HEK293 (cell line): ENCODE data around the gene CDH11.

ENCODE experiments used
- CTCF ChIA-PET: fragments of 350-600 bp; formaldehyde crosslinking; extraction: SDS; loops from one replicate; lab custom pipeline; 2021; ENCODE audit warnings: antibody characterized with exemption; lab: Yijun Ruan, JAX
- POLR2A ChIA-PET: fragments of 300-600 bp; formaldehyde crosslinking; extraction: SDS; loops from one replicate; lab custom pipeline; 2020; ENCODE audit warnings: antibody characterized with exemption, inconsistent platforms; lab: Yijun Ruan, JAX
- H3K27ac ChIP-seq: fragments of 200-500 bp; sonication (Bioruptor generic); 2 replicates; pipeline ENCODE4 v1.5.1; 2014; ENCODE audit warnings: low read depth, low read length, control low read depth, inconsistent platforms; ENCODE audit errors: extremely low read depth
- H3K36me3 ChIP-seq, 2 experiments: fragments of 200-500 bp in 1 of 2; sonication (Bioruptor generic) in 1 of 2; 1 replicate in 1 of 2; 2 replicates in 1 of 2; pipeline ENCODE4 v1.5.1; 2014 to 2017; ENCODE audit warnings: inconsistent platforms in 2 of 2, low read length in 2 of 2; ENCODE audit not compliant: control insufficient read depth in 2 of 2, insufficient read depth in 1 of 2
- H3K4me1 ChIP-seq: fragments of 200-500 bp; sonication (Bioruptor generic); 2 replicates; pipeline ENCODE4 v1.5.1; 2014; ENCODE audit warnings: mild to moderate bottlenecking, low read length, inconsistent platforms; ENCODE audit not compliant: control insufficient read depth, insufficient read depth
- H3K4me3 ChIP-seq: 2 replicates; pipeline ENCODE4 v1.5.1; 2011; ENCODE audit warnings: low read depth, mild to moderate bottlenecking, control low read depth, low read length, moderate library complexity
- H3K9me3 ChIP-seq: fragments of 200-500 bp; sonication (Bioruptor generic); 2 replicates; pipeline ENCODE4 v1.5.1; 2014; ENCODE audit warnings: low read depth, low read length, inconsistent platforms; ENCODE audit not compliant: control insufficient read depth, insufficient read depth
- HOXA7 ChIP-seq: sonication (generic); formaldehyde crosslinking; IDR thresholded peaks from 2 replicates; pipeline ENCODE4 v1.8.1; 2022; ENCODE audit warnings: missing genetic modification reagents, borderline replicate concordance
- HOXC10 ChIP-seq: sonication (generic); formaldehyde crosslinking; IDR thresholded peaks from 2 replicates; pipeline ENCODE4 v1.8.1; 2023; ENCODE audit warnings: mild to moderate bottlenecking, missing genetic modification reagents
- IKZF3 ChIP-seq: fragments of 450-650 bp; IDR thresholded peaks from 2 replicates; pipeline ENCODE4 v1.5.0; 2018; ENCODE audit warnings: missing biosample characterization, mild to moderate bottlenecking, missing genetic modification characterization, moderate library complexity
- KLF17 ChIP-seq: fragments of 450-650 bp; formaldehyde crosslinking; IDR thresholded peaks from 2 replicates; pipeline ENCODE4 v1.5.1; 2016; ENCODE audit warnings: missing biosample characterization, missing genetic modification characterization
- KLF9 ChIP-seq: fragments of 450-650 bp; formaldehyde crosslinking; IDR thresholded peaks from 2 replicates; pipeline ENCODE4 v1.5.1; 2016; ENCODE audit warnings: missing biosample characterization, missing genetic modification characterization, low read depth
- MZF1 ChIP-seq: fragments of 450-650 bp; formaldehyde crosslinking; IDR thresholded peaks from 2 replicates; pipeline ENCODE4 v1.5.1; 2017; ENCODE audit warnings: missing biosample characterization, missing genetic modification characterization, borderline replicate concordance
- RBAK ChIP-seq: fragments of 450-650 bp; formaldehyde crosslinking; IDR thresholded peaks from 2 replicates; pipeline ENCODE4 v1.5.1; 2016; ENCODE audit warnings: missing biosample characterization, missing genetic modification characterization
- SP7 ChIP-seq: fragments of 450-650 bp; formaldehyde crosslinking; IDR thresholded peaks from 2 replicates; pipeline ENCODE4 v1.5.1; 2016; ENCODE audit warnings: missing biosample characterization, missing genetic modification characterization
- ZFP3 ChIP-seq: fragments of 450-650 bp; formaldehyde crosslinking; IDR thresholded peaks from 2 replicates; pipeline ENCODE4 v1.5.1; 2016; ENCODE audit warnings: low read depth, missing biosample characterization, missing genetic modification characterization
- ZFP37 ChIP-seq: fragments of 450-650 bp; formaldehyde crosslinking; IDR thresholded peaks from 2 replicates; pipeline ENCODE4 v1.5.1; 2016; ENCODE audit warnings: missing biosample characterization, missing genetic modification characterization
- ZNF121 ChIP-seq: fragments of 450-650 bp; formaldehyde crosslinking; IDR thresholded peaks from 2 replicates; pipeline ENCODE4 v1.5.1; 2016; ENCODE audit warnings: missing biosample characterization, missing genetic modification characterization
- ZNF155 ChIP-seq: fragments of 450-650 bp; formaldehyde crosslinking; IDR thresholded peaks from 2 replicates; pipeline ENCODE4 v1.5.1; 2016; ENCODE audit warnings: missing biosample characterization, missing genetic modification characterization
- ZNF157 ChIP-seq: fragments of 450-650 bp; formaldehyde crosslinking; IDR thresholded peaks from 2 replicates; pipeline ENCODE4 v1.5.1; 2016; ENCODE audit warnings: missing biosample characterization, missing genetic modification characterization
- ZNF23 ChIP-seq: fragments of 450-650 bp; formaldehyde crosslinking; IDR thresholded peaks from 2 replicates; pipeline ENCODE4 v1.5.1; 2016; ENCODE audit warnings: missing biosample characterization, missing genetic modification characterization, borderline replicate concordance
- ZNF423 ChIP-seq: fragments of 450-650 bp; formaldehyde crosslinking; IDR thresholded peaks from 2 replicates; pipeline ENCODE4 v1.5.1; 2016; ENCODE audit warnings: missing biosample characterization, missing genetic modification characterization
- ZNF530 ChIP-seq: fragments of 450-650 bp; formaldehyde crosslinking; IDR thresholded peaks from 2 replicates; pipeline ENCODE4 v1.5.1; 2016; ENCODE audit warnings: low read depth, missing biosample characterization, missing genetic modification characterization
- ZNF549 ChIP-seq: fragments of 450-650 bp; IDR thresholded peaks from 2 replicates; pipeline ENCODE4 v1.5.1; 2018; ENCODE audit warnings: missing biosample characterization, missing genetic modification characterization, mild to moderate bottlenecking, inconsistent platforms, moderate library complexity
- ZNF580 ChIP-seq: fragments of 450-650 bp; formaldehyde crosslinking; IDR thresholded peaks from 2 replicates; pipeline ENCODE4 v1.5.1; 2016; ENCODE audit warnings: missing biosample characterization, missing genetic modification characterization
- ZNF704 ChIP-seq: fragments of 450-650 bp; formaldehyde crosslinking; IDR thresholded peaks from 2 replicates; pipeline ENCODE4 v1.5.1; 2016; ENCODE audit warnings: missing biosample characterization, missing genetic modification characterization
- TF ChIP-seq, protein P1 (sequence below): fragments of 450-650 bp; formaldehyde crosslinking; IDR thresholded peaks from 2 replicates; pipeline ENCODE4 v1.5.1; 2016; ENCODE audit warnings: missing biosample characterization, missing genetic modification characterization
- TF ChIP-seq, protein P2 (sequence below): fragments of 450-650 bp; formaldehyde crosslinking; IDR thresholded peaks from 2 replicates; pipeline ENCODE4 v1.5.1; 2016; ENCODE audit warnings: missing biosample characterization, missing genetic modification characterization

CDH11 gene

GRCh38 chr16:64916051-64916450, 205.8 kb downstream of the CDH11 start (continued):
- TF ChIP-seq KLF17 (tag by site-specific recombination) (no peak), MZF1 (tag by site-specific recombination) (no peak), HOXC10 (no peak), ZNF423 (no peak), ZNF157 (tag by site-specific recombination) (no peak)

GRCh38 chr16:64910356-64910755, 211.5 kb downstream of the CDH11 start:
- no peak overlapping the region for H3K27ac ChIP-seq
- H3K36me3 ChIP-seq: no peaks in the 10 kb centered on the region
- no peak overlapping the region for H3K4me3 ChIP-seq
- CTCF ChIA-PET: interaction anchor here (0.6 kb wide), 2 partner anchors 37 to 68 kb away, joined by 3 read pairs; no protein-coding TSS in a partner anchor
- POLR2A ChIA-PET: no interaction called here
- no peaks in the 10 kb centered on the region for H3K4me1 ChIP-seq
- TF ChIP-seq, protein P1, sequence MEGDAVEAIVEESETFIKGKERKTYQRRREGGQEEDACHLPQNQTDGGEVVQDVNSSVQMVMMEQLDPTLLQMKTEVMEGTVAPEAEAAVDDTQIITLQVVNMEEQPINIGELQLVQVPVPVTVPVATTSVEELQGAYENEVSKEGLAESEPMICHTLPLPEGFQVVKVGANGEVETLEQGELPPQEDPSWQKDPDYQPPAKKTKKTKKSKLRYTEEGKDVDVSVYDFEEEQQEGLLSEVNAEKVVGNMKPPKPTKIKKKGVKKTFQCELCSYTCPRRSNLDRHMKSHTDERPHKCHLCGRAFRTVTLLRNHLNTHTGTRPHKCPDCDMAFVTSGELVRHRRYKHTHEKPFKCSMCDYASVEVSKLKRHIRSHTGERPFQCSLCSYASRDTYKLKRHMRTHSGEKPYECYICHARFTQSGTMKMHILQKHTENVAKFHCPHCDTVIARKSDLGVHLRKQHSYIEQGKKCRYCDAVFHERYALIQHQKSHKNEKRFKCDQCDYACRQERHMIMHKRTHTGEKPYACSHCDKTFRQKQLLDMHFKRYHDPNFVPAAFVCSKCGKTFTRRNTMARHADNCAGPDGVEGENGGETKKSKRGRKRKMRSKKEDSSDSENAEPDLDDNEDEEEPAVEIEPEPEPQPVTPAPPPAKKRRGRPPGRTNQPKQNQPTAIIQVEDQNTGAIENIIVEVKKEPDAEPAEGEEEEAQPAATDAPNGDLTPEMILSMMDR (tag by site-specific recombination): no peak
- TF ChIP-seq KLF17 (tag by site-specific recombination): no peak
- no peak for TF ChIP-seq RBAK
- no peak for TF ChIP-seq ZNF530 (tag by site-specific recombination)
- no peak for TF ChIP-seq ZFP37
- no peak for TF ChIP-seq SP7 (tag by site-specific recombination)
- no peak for TF ChIP-seq ZNF549 (tag by site-specific recombination)
- no peak for TF ChIP-seq ZNF704 (tag by site-specific recombination)
- no peak for TF ChIP-seq ZNF580 (tag by site-specific recombination)
- TF ChIP-seq ZNF121 (tag by site-specific recombination): no peak
- TF ChIP-seq ZNF23 (tag by site-specific recombination): no peak
- no peak for TF ChIP-seq HOXA7
- TF ChIP-seq KLF9: no peak
- TF ChIP-seq IKZF3 (tag by site-specific recombination): no peak
- no peak for TF ChIP-seq ZNF155 (tag by site-specific recombination)
- TF ChIP-seq, protein P2, sequence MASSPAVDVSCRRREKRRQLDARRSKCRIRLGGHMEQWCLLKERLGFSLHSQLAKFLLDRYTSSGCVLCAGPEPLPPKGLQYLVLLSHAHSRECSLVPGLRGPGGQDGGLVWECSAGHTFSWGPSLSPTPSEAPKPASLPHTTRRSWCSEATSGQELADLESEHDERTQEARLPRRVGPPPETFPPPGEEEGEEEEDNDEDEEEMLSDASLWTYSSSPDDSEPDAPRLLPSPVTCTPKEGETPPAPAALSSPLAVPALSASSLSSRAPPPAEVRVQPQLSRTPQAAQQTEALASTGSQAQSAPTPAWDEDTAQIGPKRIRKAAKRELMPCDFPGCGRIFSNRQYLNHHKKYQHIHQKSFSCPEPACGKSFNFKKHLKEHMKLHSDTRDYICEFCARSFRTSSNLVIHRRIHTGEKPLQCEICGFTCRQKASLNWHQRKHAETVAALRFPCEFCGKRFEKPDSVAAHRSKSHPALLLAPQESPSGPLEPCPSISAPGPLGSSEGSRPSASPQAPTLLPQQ (tag by site-specific recombination): no peak
- TF ChIP-seq ZFP3: no peak
- no peaks in the 10 kb centered on the region for H3K9me3 ChIP-seq
